K562 (cell line): ENCODE data around the gene TMEM61. TPM values are rescaled to one million over a fixed set of nuclear protein-coding genes. Genes with fewer than 3 reads are reported as not detected.

Experiments
- polyA plus RNA-seq, 8 experiments: library from polyadenylated mRNA; depleted of rRNA in 4 of 8; stranded (reverse) in 5 of 8; unstranded in 3 of 8; fragments of >200 nt; fragmentation: Nextera tagmentation in 2 of 8; fragmentation: Illumina TruSeq in 1 of 8; extraction: Ambion mirVana in 2 of 8; extraction: Trizol in 1 of 8; gene quantifications; 2 replicates each; pipeline versions ENCODE4 v1.2.1 to v1.2.3, GENCODE V29; 2011 to 2014; ENCODE audit warnings: inconsistent platforms in 1 of 8, missing spikeins in 1 of 8
- total RNA-seq, 7 experiments: library from RNA; depleted of rRNA in 6 of 7; stranded (reverse); fragments of >200 nt in 6 of 7; fragmentation: Illumina TruSeq in 2 of 7; extraction: Trizol in 2 of 7; gene quantifications; 2 replicates each; pipeline versions ENCODE4 v1.2.1 to v1.2.3, GENCODE V29; 2011 to 2021; ENCODE audit warnings: low replicate concordance in 1 of 7
- TF ChIP-seq, protein P1 (sequence below), 2 experiments: fragments of 450-650 bp; IDR thresholded peaks; 2 replicates each; pipeline ENCODE4 v1.6.1; 2018; ENCODE audit warnings: mild to moderate bottlenecking in 2 of 2, low read depth in 1 of 2; ENCODE audit not compliant: partially characterized antibody in 2 of 2

Gene TMEM61
- total and polyA plus RNA-seq, 9 of the 15 experiments (the other 6 are each of a cell fraction or from before 2014, with no cell fraction given), result not detected

GRCh38 chr1:55041613-55042012, 61.2 kb downstream of the TMEM61 start (continued):
- TF ChIP-seq, protein P1, sequence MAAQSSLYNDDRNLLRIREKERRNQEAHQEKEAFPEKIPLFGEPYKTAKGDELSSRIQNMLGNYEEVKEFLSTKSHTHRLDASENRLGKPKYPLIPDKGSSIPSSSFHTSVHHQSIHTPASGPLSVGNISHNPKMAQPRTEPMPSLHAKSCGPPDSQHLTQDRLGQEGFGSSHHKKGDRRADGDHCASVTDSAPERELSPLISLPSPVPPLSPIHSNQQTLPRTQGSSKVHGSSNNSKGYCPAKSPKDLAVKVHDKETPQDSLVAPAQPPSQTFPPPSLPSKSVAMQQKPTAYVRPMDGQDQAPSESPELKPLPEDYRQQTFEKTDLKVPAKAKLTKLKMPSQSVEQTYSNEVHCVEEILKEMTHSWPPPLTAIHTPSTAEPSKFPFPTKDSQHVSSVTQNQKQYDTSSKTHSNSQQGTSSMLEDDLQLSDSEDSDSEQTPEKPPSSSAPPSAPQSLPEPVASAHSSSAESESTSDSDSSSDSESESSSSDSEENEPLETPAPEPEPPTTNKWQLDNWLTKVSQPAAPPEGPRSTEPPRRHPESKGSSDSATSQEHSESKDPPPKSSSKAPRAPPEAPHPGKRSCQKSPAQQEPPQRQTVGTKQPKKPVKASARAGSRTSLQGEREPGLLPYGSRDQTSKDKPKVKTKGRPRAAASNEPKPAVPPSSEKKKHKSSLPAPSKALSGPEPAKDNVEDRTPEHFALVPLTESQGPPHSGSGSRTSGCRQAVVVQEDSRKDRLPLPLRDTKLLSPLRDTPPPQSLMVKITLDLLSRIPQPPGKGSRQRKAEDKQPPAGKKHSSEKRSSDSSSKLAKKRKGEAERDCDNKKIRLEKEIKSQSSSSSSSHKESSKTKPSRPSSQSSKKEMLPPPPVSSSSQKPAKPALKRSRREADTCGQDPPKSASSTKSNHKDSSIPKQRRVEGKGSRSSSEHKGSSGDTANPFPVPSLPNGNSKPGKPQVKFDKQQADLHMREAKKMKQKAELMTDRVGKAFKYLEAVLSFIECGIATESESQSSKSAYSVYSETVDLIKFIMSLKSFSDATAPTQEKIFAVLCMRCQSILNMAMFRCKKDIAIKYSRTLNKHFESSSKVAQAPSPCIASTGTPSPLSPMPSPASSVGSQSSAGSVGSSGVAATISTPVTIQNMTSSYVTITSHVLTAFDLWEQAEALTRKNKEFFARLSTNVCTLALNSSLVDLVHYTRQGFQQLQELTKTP (IDR thresholded peaks at IDR 0.05; ENCODE audit: low read depth in 1 of 2, partially characterized antibody in 2 of 2), result no peak

Other genes with a start within 250 kb of the TMEM61 start
- 8.5 and 11.8 TPM in 2 replicates for gene PARS2, start 216.1 kb upstream of the TMEM61 start, total RNA-seq (2014; rRNA removed)
- gene PARS2, start 216.1 kb upstream of the TMEM61 start, total RNA-seq (2014; rRNA removed; fragmentation: Illumina TruSeq; extraction: Trizol), result 7.0 and 7.6 TPM in 2 replicates
- gene PARS2, start 216.1 kb upstream of the TMEM61 start, total RNA-seq (2015; rRNA removed; fragmentation: Illumina TruSeq; extraction: Trizol), result 7.9 and 8.1 TPM in 2 replicates
- 10.6 and 11.6 TPM in 2 replicates for gene PARS2, start 216.1 kb upstream of the TMEM61 start, total RNA-seq (2021)
- gene PARS2, start 216.1 kb upstream of the TMEM61 start, polyA plus RNA-seq (2011; rRNA removed), result 6.7 and 11.4 TPM in 2 replicates
- 12.4 and 12.8 TPM in 2 replicates for gene PARS2, start 216.1 kb upstream of the TMEM61 start, polyA plus RNA-seq (2014; fragmentation: Illumina TruSeq; extraction: Trizol)
- 10 to 100 TPM in 1 of 2 experiments, 1 to 10 TPM in 1; 6.3 to 11.4 TPM for gene PARS2, start 216.1 kb upstream of the TMEM61 start, polyA plus RNA-seq (2014; fragmentation: Nextera tagmentation; extraction: Ambion mirVana)
- gene PARS2, start 216.1 kb upstream of the TMEM61 start, polyA plus RNA-seq (2014; rRNA removed), result 7.3 and 7.6 TPM in 2 replicates
- gene TTC22, start 179.3 kb upstream of the TMEM61 start, total RNA-seq (2014; rRNA removed), result not detected in 2 replicates
- gene TTC22, start 179.3 kb upstream of the TMEM61 start, total RNA-seq (2014; rRNA removed; fragmentation: Illumina TruSeq; extraction: Trizol), result not detected in 2 replicates
- gene TTC22, start 179.3 kb upstream of the TMEM61 start, total RNA-seq (2015; rRNA removed; fragmentation: Illumina TruSeq; extraction: Trizol), result not detected in 2 replicates
- gene TTC22, start 179.3 kb upstream of the TMEM61 start, total RNA-seq (2021), result not detected in 2 replicates
- 0.03 TPM in 1 of 2 replicates, not detected in the other for gene TTC22, start 179.3 kb upstream of the TMEM61 start, polyA plus RNA-seq (2011; rRNA removed)
- gene TTC22, start 179.3 kb upstream of the TMEM61 start, polyA plus RNA-seq (2014; fragmentation: Illumina TruSeq; extraction: Trizol), result not detected in 2 replicates
- gene TTC22, start 179.3 kb upstream of the TMEM61 start, polyA plus RNA-seq (2014; fragmentation: Nextera tagmentation; extraction: Ambion mirVana), result under 1 TPM in 1 of 2 experiments, not detected in 1; 0.07 TPM
- gene TTC22, start 179.3 kb upstream of the TMEM61 start, polyA plus RNA-seq (2014; rRNA removed), result 0.23 TPM in 1 of 2 replicates, not detected in the other
- gene DHCR24, start 93.4 kb upstream of the TMEM61 start, total RNA-seq (2014; rRNA removed), result 93.5 and 113 TPM in 2 replicates
- 70.6 and 74.3 TPM in 2 replicates for gene DHCR24, start 93.4 kb upstream of the TMEM61 start, total RNA-seq (2014; rRNA removed; fragmentation: Illumina TruSeq; extraction: Trizol)
- 79.9 and 82.1 TPM in 2 replicates for gene DHCR24, start 93.4 kb upstream of the TMEM61 start, total RNA-seq (2015; rRNA removed; fragmentation: Illumina TruSeq; extraction: Trizol)
- gene DHCR24, start 93.4 kb upstream of the TMEM61 start, total RNA-seq (2021), result 158 and 161 TPM in 2 replicates
- 137 and 183 TPM in 2 replicates for gene DHCR24, start 93.4 kb upstream of the TMEM61 start, polyA plus RNA-seq (2011; rRNA removed)
- 138 and 140 TPM in 2 replicates for gene DHCR24, start 93.4 kb upstream of the TMEM61 start, polyA plus RNA-seq (2014; fragmentation: Illumina TruSeq; extraction: Trizol)
- gene DHCR24, start 93.4 kb upstream of the TMEM61 start, polyA plus RNA-seq (2014; fragmentation: Nextera tagmentation; extraction: Ambion mirVana), result 10 to 100 TPM; 23.4 to 29.6 TPM
- 69.9 and 70.7 TPM in 2 replicates for gene DHCR24, start 93.4 kb upstream of the TMEM61 start, polyA plus RNA-seq (2014; rRNA removed)
- gene BSND, start 18.3 kb downstream of the TMEM61 start, total RNA-seq (2014; rRNA removed), result not detected in 2 replicates
- gene BSND, start 18.3 kb downstream of the TMEM61 start, total RNA-seq (2014; rRNA removed; fragmentation: Illumina TruSeq; extraction: Trizol), result not detected in 2 replicates
- not detected in 2 replicates for gene BSND, start 18.3 kb downstream of the TMEM61 start, total RNA-seq (2015; rRNA removed; fragmentation: Illumina TruSeq; extraction: Trizol)
- gene BSND, start 18.3 kb downstream of the TMEM61 start, total RNA-seq (2021), result not detected in 2 replicates
- not detected in 2 replicates for gene BSND, start 18.3 kb downstream of the TMEM61 start, polyA plus RNA-seq (2011; rRNA removed)
- not detected in 2 replicates for gene BSND, start 18.3 kb downstream of the TMEM61 start, polyA plus RNA-seq (2014; fragmentation: Illumina TruSeq; extraction: Trizol)
- gene BSND, start 18.3 kb downstream of the TMEM61 start, polyA plus RNA-seq (2014; fragmentation: Nextera tagmentation; extraction: Ambion mirVana), result not detected
- not detected in 2 replicates for gene BSND, start 18.3 kb downstream of the TMEM61 start, polyA plus RNA-seq (2014; rRNA removed)
- gene PCSK9, start 58.9 kb downstream of the TMEM61 start, total RNA-seq (2014; rRNA removed), result 46.0 and 70.3 TPM in 2 replicates
- 6.6 and 10.2 TPM in 2 replicates for gene PCSK9, start 58.9 kb downstream of the TMEM61 start, total RNA-seq (2014; rRNA removed; fragmentation: Illumina TruSeq; extraction: Trizol)
- 24.7 and 26.1 TPM in 2 replicates for gene PCSK9, start 58.9 kb downstream of the TMEM61 start, total RNA-seq (2015; rRNA removed; fragmentation: Illumina TruSeq; extraction: Trizol)
- gene PCSK9, start 58.9 kb downstream of the TMEM61 start, total RNA-seq (2021), result 58.6 and 66.9 TPM in 2 replicates
- 11.2 and 55.2 TPM in 2 replicates for gene PCSK9, start 58.9 kb downstream of the TMEM61 start, polyA plus RNA-seq (2011; rRNA removed)
- gene PCSK9, start 58.9 kb downstream of the TMEM61 start, polyA plus RNA-seq (2014; fragmentation: Illumina TruSeq; extraction: Trizol), result 25.7 and 32.4 TPM in 2 replicates
- gene PCSK9, start 58.9 kb downstream of the TMEM61 start, polyA plus RNA-seq (2014; fragmentation: Nextera tagmentation; extraction: Ambion mirVana), result 1 to 10 TPM; 3.2 to 4.3 TPM
- gene PCSK9, start 58.9 kb downstream of the TMEM61 start, polyA plus RNA-seq (2014; rRNA removed), result 37.9 and 43.9 TPM in 2 replicates
- 33.9 and 36.8 TPM in 2 replicates for gene USP24, start 234.7 kb downstream of the TMEM61 start, total RNA-seq (2014; rRNA removed)
- 54.5 and 56.4 TPM in 2 replicates for gene USP24, start 234.7 kb downstream of the TMEM61 start, total RNA-seq (2014; rRNA removed; fragmentation: Illumina TruSeq; extraction: Trizol)
- 57.6 and 62.6 TPM in 2 replicates for gene USP24, start 234.7 kb downstream of the TMEM61 start, total RNA-seq (2015; rRNA removed; fragmentation: Illumina TruSeq; extraction: Trizol)
- gene USP24, start 234.7 kb downstream of the TMEM61 start, total RNA-seq (2021), result 40.5 and 43.4 TPM in 2 replicates
- gene USP24, start 234.7 kb downstream of the TMEM61 start, polyA plus RNA-seq (2011; rRNA removed), result 22.0 and 31.3 TPM in 2 replicates
- 38.2 and 43.5 TPM in 2 replicates for gene USP24, start 234.7 kb downstream of the TMEM61 start, polyA plus RNA-seq (2014; fragmentation: Illumina TruSeq; extraction: Trizol)
- 10 to 100 TPM in 1 of 2 experiments, 1 to 10 TPM in 1; 7.7 to 14.1 TPM for gene USP24, start 234.7 kb downstream of the TMEM61 start, polyA plus RNA-seq (2014; fragmentation: Nextera tagmentation; extraction: Ambion mirVana)
- 25.7 and 32.9 TPM in 2 replicates for gene USP24, start 234.7 kb downstream of the TMEM61 start, polyA plus RNA-seq (2014; rRNA removed)